HG03139 (cell line): ENCODE measurements around the gene PTPRG.
A peak's percentile ranks its signal among the peaks of the same experiment; 100 is the strongest.

Source experiments
- ATAC-seq: cut with Tn5 transposase; IDR thresholded peaks from one replicate; pipeline ENCODE4 v1.9.1; 2021; ENCODE audit not compliant: unreplicated experiment

PTPRG gene

GRCh38 chr3:62197350-62198012, 636.1 kb downstream of the PTPRG start:
- no peak for ATAC-seq

GRCh38 chr3:62199126-62199525, 637.8 kb downstream of the PTPRG start:
- ATAC-seq: no peak

- no peak for ATAC-seq
These were observed 640.2 kb downstream of the PTPRG start for GRCh38 chr3:62201438-62202035.

GRCh38 chr3:62203152-62203551, 641.8 kb downstream of the PTPRG start:
- ATAC-seq: no peak

GRCh38 chr3:62203561-62203960, 642.2 kb downstream of the PTPRG start:
- no peak for ATAC-seq

GRCh38 chr3:62207197-62207596, 645.8 kb downstream of the PTPRG start:
- no peak for ATAC-seq

- no peak for ATAC-seq
These were observed 647.0 kb downstream of the PTPRG start for GRCh38 chr3:62208385-62208784.

- no peak for ATAC-seq
These were observed 647.7 kb downstream of the PTPRG start for GRCh38 chr3:62209101-62209500.

GRCh38 chr3:62210011-62210410, 648.6 kb downstream of the PTPRG start:
- no peak for ATAC-seq

- no peak for ATAC-seq
These were observed 650.5 kb downstream of the PTPRG start for GRCh38 chr3:62211675-62212429.

- ATAC-seq: no peak
These were observed 653.5 kb downstream of the PTPRG start for GRCh38 chr3:62214850-62215249.

GRCh38 chr3:62220616-62221015, 659.2 kb downstream of the PTPRG start:
- ATAC-seq: no peak

- no peak for ATAC-seq
These were observed 663.7 kb downstream of the PTPRG start for GRCh38 chr3:62225051-62225450.

- ATAC-seq: no peak
These were observed 665.4 kb downstream of the PTPRG start for GRCh38 chr3:62226601-62227339.

GRCh38 chr3:62228467-62228866, 667.1 kb downstream of the PTPRG start:
- no peak for ATAC-seq

GRCh38 chr3:62229211-62229610, 667.8 kb downstream of the PTPRG start:
- no peak for ATAC-seq

GRCh38 chr3:62229908-62230307, 668.5 kb downstream of the PTPRG start:
- no peak for ATAC-seq

GRCh38 chr3:62233065-62233464, 671.7 kb downstream of the PTPRG start:
- no peak for ATAC-seq

GRCh38 chr3:62236016-62236415, 674.6 kb downstream of the PTPRG start:
- no peak for ATAC-seq

- no peak for ATAC-seq
These were observed 676.0 kb downstream of the PTPRG start for GRCh38 chr3:62237286-62237948.

GRCh38 chr3:62238003-62238402, 676.6 kb downstream of the PTPRG start:
- ATAC-seq: peak; percentile 74
